ENCODE measurements around the gene LRRN2. TPM values are rescaled to one million over a fixed set of nuclear protein-coding genes. Genes with fewer than 3 reads are reported as not detected.

LRRN2 gene
- total RNA-seq (2022; extraction: Qiagen RNA extraction; ENCODE audit: low read depth): 13.6 to 21.1 TPM (median 15.6 TPM) in 5 replicates

DNA sequence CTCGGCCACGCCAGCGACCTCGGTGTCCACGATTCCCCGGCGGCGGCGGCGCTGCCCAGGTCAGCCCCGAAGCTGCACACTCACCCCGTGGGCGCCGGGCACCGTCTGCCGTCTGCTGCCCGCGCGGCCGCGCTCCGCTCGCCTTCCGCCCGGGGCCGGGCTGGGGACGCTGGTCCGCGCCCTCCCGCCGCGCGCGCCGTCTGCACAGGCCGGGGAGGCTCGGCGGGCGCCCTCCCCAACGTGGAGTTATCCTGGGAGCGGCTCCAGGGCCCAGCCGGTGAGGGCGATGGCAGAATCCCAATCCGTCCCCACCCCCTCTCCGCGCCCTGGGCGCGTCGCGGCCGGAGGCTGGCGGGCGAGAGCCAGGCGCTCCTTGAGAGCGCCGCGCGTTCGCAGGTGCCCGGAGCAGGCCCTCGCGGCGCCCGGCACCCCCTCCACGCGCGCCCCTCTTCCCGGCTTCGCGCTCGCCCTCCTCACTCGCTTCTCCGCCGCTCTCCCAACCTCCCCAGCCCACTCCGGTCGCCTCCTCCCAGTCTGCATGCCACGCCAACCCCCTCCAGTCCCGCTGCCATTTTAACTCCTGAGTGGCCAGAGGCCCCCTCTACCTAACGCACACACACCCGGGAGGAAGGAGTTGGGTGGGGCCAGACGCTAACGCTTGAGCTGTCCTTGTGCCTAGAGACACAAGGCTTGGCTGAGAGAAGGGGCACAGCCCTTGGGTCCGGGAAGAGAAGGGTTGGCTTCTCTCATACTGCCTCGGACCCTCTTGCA, at the start of gene LRRN2:
TSS of gene LRRN2 (minus strand) at position 503 of the 771 bp plus-strand sequence. CDS start 65,746 bp downstream, outside the sequence.

Other genes with a start within 250 kb of the LRRN2 start
- 5.8 to 8.7 TPM (median 7.7 TPM) in 5 replicates for gene PIK3C2B, start 190.9 kb downstream of the LRRN2 start, total RNA-seq (2022; extraction: Qiagen RNA extraction; ENCODE audit: low read depth)
- gene MDM4, start 169.3 kb downstream of the LRRN2 start, total RNA-seq (2022; extraction: Qiagen RNA extraction; ENCODE audit: low read depth): 3.3 to 4.8 TPM (median 4.4 TPM) in 5 replicates
- gene NFASC, start 185.1 kb upstream of the LRRN2 start, total RNA-seq (2022; extraction: Qiagen RNA extraction; ENCODE audit: low read depth): 1.1 to 2.0 TPM (median 1.2 TPM) in 5 replicates

Measured in A549 treated with RU486 at 1 μM for 4 hours (cell line).